Endothelial cell of umbilical vein (primary cell): ENCODE measurements around the gene NAA20. TPM values are rescaled to one million over a fixed set of nuclear protein-coding genes. Genes with fewer than 3 reads are reported as not detected.

Source experiments
- BruUV-seq: library from RNA; stranded (reverse); fragments of 400-500 nt; replicated peaks from 2 replicates; lab custom pipeline; 2021; lab: Mats Ljungman, UMichigan
- CTCF ChIA-PET: fragments of 300-600, 350-600 bp; sonication (Branson Sonifier 250); formaldehyde crosslinking; loops from one replicate; lab custom pipeline; 2021; ENCODE audit warnings: antibody characterized with exemption, inconsistent platforms; lab: Charles Lee
- POLR2A ChIA-PET: fragments of 300-600, 350-600 bp; sonication (Branson Sonifier 250); formaldehyde crosslinking; loops from one replicate; lab custom pipeline; 2021; ENCODE audit warnings: antibody characterized with exemption, inconsistent platforms; lab: Charles Lee
- DNase-seq: peaks from one replicate; pipeline ENCODE4 v3.0.0-alpha.2; 2011; ENCODE audit warnings: low read depth, low spot score
- FAIRE-seq: peaks from 2 replicates; lab custom pipeline; 2011; peaks lifted over from hg19 to GRCh38; lab: Jason Lieb, UNC
- H2AFZ ChIP-seq: 2 replicates; pipeline ENCODE4 v1.6.0; 2012; ENCODE audit warnings: low read depth, low read length, control low read depth, inconsistent platforms
- H3K27ac ChIP-seq: 2 replicates; pipeline ENCODE4 v1.5.1; 2011; ENCODE audit warnings: low read depth, mild to moderate bottlenecking, control low read depth, low read length, moderate library complexity; ENCODE audit not compliant: insufficient read depth
- H3K27me3 ChIP-seq, 2 experiments: 2 replicates each; pipeline versions ENCODE4 v1.6.0 to v1.6.1; 2011; ENCODE audit warnings: low read length in 2 of 2, mixed read lengths in 1 of 2; ENCODE audit not compliant: control insufficient read depth in 2 of 2, insufficient read depth in 2 of 2
- H3K36me3 ChIP-seq, 2 experiments: 2 replicates in 1 of 2; 3 replicates in 1 of 2; pipeline ENCODE4 v1.5.1; 2011; ENCODE audit warnings: low read length in 2 of 2, mild to moderate bottlenecking in 1 of 2, moderate library complexity in 1 of 2; ENCODE audit not compliant: control insufficient read depth in 2 of 2, insufficient read depth in 2 of 2; ENCODE audit errors: extremely low read depth in 1 of 2
- H3K4me1 ChIP-seq: 3 replicates; pipeline ENCODE4 v1.5.1; 2011; ENCODE audit warnings: mild to moderate bottlenecking, low read length; ENCODE audit not compliant: control insufficient read depth, insufficient read depth; ENCODE audit errors: extremely low read depth
- H3K4me2 ChIP-seq: 2 replicates; pipeline ENCODE4 v1.6.1; 2011; ENCODE audit warnings: low read length, control low read depth, mixed read lengths; ENCODE audit not compliant: insufficient read depth
- H3K4me3 ChIP-seq, 3 experiments: fragments of 200-600 bp in 1 of 3; sonication (generic), shearing (Covaris generic) in 1 of 3; replicated peaks in 1 of 3; 2 replicates each; pipeline ENCODE4 v1.5.1; 2011 to 2016; ENCODE audit warnings: control low read depth in 3 of 3, low read length in 3 of 3, mild to moderate bottlenecking in 2 of 3, inconsistent platforms in 1 of 3, low read depth in 1 of 3, moderate library complexity in 1 of 3; ENCODE audit not compliant: insufficient read depth in 1 of 3
- H3K79me2 ChIP-seq: 2 replicates; pipeline ENCODE4 v1.6.0; 2012; ENCODE audit warnings: low read length, inconsistent platforms; ENCODE audit not compliant: control insufficient read depth, insufficient read depth
- H3K9ac ChIP-seq: replicated peaks from 2 replicates; pipeline ENCODE3; 2011; ENCODE audit warnings: low read length, control low read depth; ENCODE audit not compliant: insufficient read depth; ENCODE audit errors: extremely low read depth
- H3K9me1 ChIP-seq: replicated peaks from 3 replicates; pipeline ENCODE4 v1.6.0; 2011; ENCODE audit warnings: mild to moderate bottlenecking, low read length; ENCODE audit not compliant: control insufficient read depth, insufficient read depth; ENCODE audit errors: extremely low read depth
- H3K9me3 ChIP-seq: replicated peaks from 2 replicates; pipeline ENCODE4 v1.5.1; 2012; ENCODE audit warnings: low read length, inconsistent platforms; ENCODE audit not compliant: control insufficient read depth, insufficient read depth
- H4K20me1 ChIP-seq: replicated peaks from 2 replicates; pipeline ENCODE3; 2011; ENCODE audit warnings: mild to moderate bottlenecking, low read length; ENCODE audit not compliant: control insufficient read depth, insufficient read depth; ENCODE audit errors: extremely low read depth
- EZH2 ChIP-seq: IDR thresholded peaks from 2 replicates; pipeline ENCODE4 v1.6.1; 2012; ENCODE audit warnings: borderline replicate concordance, low read depth, mild to moderate bottlenecking, moderate library complexity, low read length, inconsistent platforms; ENCODE audit not compliant: severe bottlenecking
- FOS ChIP-seq: IDR thresholded peaks from 2 replicates; pipeline ENCODE4 v1.6.1; 2011; ENCODE audit warnings: mild to moderate bottlenecking, low read length, moderate library complexity, borderline replicate concordance; ENCODE audit not compliant: insufficient read depth
- GATA2 ChIP-seq: IDR thresholded peaks from 2 replicates; pipeline ENCODE4 v1.7.0; 2011; ENCODE audit warnings: low read depth, mild to moderate bottlenecking, moderate library complexity, mixed read lengths, low read length; ENCODE audit not compliant: insufficient read length, insufficient read depth
- JUN ChIP-seq: IDR thresholded peaks from 2 replicates; pipeline ENCODE4 v1.6.1; 2011; ENCODE audit warnings: borderline replicate concordance, low read depth; ENCODE audit not compliant: insufficient read length, insufficient read depth
- MYC ChIP-seq: IDR thresholded peaks from one replicate; pipeline ENCODE4 v1.6.1; 2011; ENCODE audit warnings: mild to moderate bottlenecking, low read depth, low read length
- POLR2A ChIP-seq: IDR thresholded peaks from 2 replicates; pipeline ENCODE4 v1.6.1; 2012; ENCODE audit warnings: low read depth, mild to moderate bottlenecking, control low read depth, low read length
- POLR2AphosphoS5 ChIP-seq: IDR thresholded peaks from 2 replicates; pipeline ENCODE4 v1.6.1; 2012; ENCODE audit warnings: low read depth, mild to moderate bottlenecking, control low read depth, low read length, moderate library complexity; ENCODE audit not compliant: insufficient read depth
- dilution Hi-C: fragments of 300-500 bp; cut with MboI; formaldehyde crosslinking; loops from one replicate; pipeline ENCODE4 v1.15.0; 2019; ENCODE audit warnings: low sequenced_read_pairs; ENCODE audit not compliant: extremely low pct_ligation_motif_present
- intact Hi-C: fragments of 100-400 bp; cut with micrococcal nuclease; formaldehyde crosslinking; loops from one replicate; pipeline ENCODE4 v1.10.0; 2022
- polyA plus RNA-seq, 4 experiments: library from polyadenylated mRNA; depleted of rRNA in 3 of 4; stranded (reverse) in 3 of 4; unstranded in 1 of 4; fragments of >200 nt; gene quantifications; 2 replicates each; pipeline versions ENCODE4 v1.2.1 to v1.2.3, GENCODE V29; 2011 to 2012; ENCODE audit warnings: missing spikeins in 1 of 4
- total RNA-seq: library from RNA; stranded (reverse); gene quantifications from 2 replicates; pipeline ENCODE4 v1.2.3, GENCODE V29; 2021
- TF ChIP-seq, protein P1 (sequence below), 2 donors: IDR thresholded peaks; 1 replicate in 1 of 2; 2 replicates in 1 of 2; pipeline ENCODE4 v1.5.1; 2011; ENCODE audit warnings: low read length in 2 of 2, mild to moderate bottlenecking in 2 of 2, moderate library complexity in 2 of 2, control low read depth in 1 of 2, inconsistent platforms in 1 of 2, low read depth in 1 of 2; ENCODE audit not compliant: insufficient read depth in 1 of 2; ENCODE audit errors: extremely low read depth in 1 of 2
- TF ChIP-seq, protein P2 (sequence below): IDR thresholded peaks from 2 replicates; pipeline ENCODE4 v1.6.1; 2011; ENCODE audit not compliant: insufficient read depth, insufficient read length

NAA20 gene
- total and polyA plus RNA-seq, 2 donors (not counting 3 experiments of a cell fraction or from before 2014, with no cell fraction given), result 48.6 to 77.3 TPM

DNA sequence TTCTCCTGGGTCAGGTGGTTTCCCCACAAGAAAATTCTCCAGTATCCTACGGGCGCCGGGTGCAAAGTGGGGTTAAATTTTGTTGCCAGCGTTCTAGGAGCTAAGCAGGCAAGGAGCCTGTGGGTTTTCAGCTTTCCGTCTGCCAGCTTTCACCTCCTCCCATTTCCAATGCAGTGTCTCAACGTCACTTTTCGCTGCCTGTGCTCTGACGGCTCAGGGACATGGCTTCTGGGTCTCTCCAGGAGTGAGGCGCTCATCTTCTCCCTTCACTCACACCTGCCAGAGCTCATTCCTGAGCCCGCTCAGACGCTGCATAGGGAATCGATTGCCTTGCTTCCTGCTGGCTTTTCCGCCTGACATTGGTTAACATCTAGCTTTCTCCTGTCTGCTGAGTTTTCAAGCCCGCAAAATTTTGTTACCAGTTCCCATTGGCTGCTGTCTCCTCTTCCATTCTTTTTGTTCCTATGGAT, 7.3 kb upstream of the NAA20 start:
- TF ChIP-seq GATA2 (no peak), JUN (no peak), MYC (no peak), EZH2 (no peak), POLR2A (no peak), POLR2AphosphoS5 (no peak), FOS (no peak)
- TF ChIP-seq, protein P1, sequence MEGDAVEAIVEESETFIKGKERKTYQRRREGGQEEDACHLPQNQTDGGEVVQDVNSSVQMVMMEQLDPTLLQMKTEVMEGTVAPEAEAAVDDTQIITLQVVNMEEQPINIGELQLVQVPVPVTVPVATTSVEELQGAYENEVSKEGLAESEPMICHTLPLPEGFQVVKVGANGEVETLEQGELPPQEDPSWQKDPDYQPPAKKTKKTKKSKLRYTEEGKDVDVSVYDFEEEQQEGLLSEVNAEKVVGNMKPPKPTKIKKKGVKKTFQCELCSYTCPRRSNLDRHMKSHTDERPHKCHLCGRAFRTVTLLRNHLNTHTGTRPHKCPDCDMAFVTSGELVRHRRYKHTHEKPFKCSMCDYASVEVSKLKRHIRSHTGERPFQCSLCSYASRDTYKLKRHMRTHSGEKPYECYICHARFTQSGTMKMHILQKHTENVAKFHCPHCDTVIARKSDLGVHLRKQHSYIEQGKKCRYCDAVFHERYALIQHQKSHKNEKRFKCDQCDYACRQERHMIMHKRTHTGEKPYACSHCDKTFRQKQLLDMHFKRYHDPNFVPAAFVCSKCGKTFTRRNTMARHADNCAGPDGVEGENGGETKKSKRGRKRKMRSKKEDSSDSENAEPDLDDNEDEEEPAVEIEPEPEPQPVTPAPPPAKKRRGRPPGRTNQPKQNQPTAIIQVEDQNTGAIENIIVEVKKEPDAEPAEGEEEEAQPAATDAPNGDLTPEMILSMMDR (IDR thresholded peaks at IDR 0.05; ENCODE audit: extremely low read depth in 1 of 2, insufficient read depth in 1 of 2, low read depth in 1 of 2, low read length in 2 of 2), result no peak
- TF ChIP-seq, protein P2, sequence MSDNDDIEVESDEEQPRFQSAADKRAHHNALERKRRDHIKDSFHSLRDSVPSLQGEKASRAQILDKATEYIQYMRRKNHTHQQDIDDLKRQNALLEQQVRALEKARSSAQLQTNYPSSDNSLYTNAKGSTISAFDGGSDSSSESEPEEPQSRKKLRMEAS, result no peak
- intact Hi-C loops (no loop called here), dilution Hi-C loops (no loop called here)
- Histone ChIP-seq H3K9me3 (no peaks in the 10 kb centered on the region), H3K4me3 (no peak overlapping the region), H4K20me1 (no peaks in the 10 kb centered on the region), H3K27me3 (no peaks in the 10 kb centered on the region), H3K27ac (no peak overlapping the region), H3K79me2 (no peaks in the 10 kb centered on the region), H3K36me3 (no peaks in the 10 kb centered on the region), H3K4me2 (no peak overlapping the region), H2AFZ (no peak overlapping the region), H3K9me1 (no peaks in the 10 kb centered on the region), H3K4me1 (peaks cover 10% of the 10 kb centered on the region), H3K9ac (no peak overlapping the region)
- FAIRE-seq, result no peak
- ChIA-PET CTCF (interaction anchor here (1.5 kb wide), 1 partner anchor 33 kb away, joined by 5 read pairs; no protein-coding TSS in a partner anchor), POLR2A (no interaction called here)
- DNase-seq, result no peak
- BruUV-seq, result no TSS peak
